Coronary artery (tissue), 2 donors: ENCODE results near the gene PHF23.

ENCODE experiments used
- DNase-seq: peaks from one replicate; pipeline ENCODE4 v3.0.0-alpha.2; 2017; ENCODE audit warnings: low spot score
- H3K27ac ChIP-seq, 2 donors: fragments of 200-600 bp; sonication (generic); one replicate each; pipeline ENCODE4 v1.5.1; 2016 to 2019
- H3K4me3 ChIP-seq: fragments of 200-600 bp; sonication (generic); 2 replicates; pipeline ENCODE4 v1.5.1; 2016; ENCODE audit warnings: mild to moderate bottlenecking, moderate library complexity
- CTCF ChIP-seq: fragments of 200-600 bp; sonication (generic); IDR thresholded peaks from one replicate; pipeline ENCODE4 v1.5.1; 2019; ENCODE audit warnings: antibody characterized with exemption

Gene PHF23

DNA sequence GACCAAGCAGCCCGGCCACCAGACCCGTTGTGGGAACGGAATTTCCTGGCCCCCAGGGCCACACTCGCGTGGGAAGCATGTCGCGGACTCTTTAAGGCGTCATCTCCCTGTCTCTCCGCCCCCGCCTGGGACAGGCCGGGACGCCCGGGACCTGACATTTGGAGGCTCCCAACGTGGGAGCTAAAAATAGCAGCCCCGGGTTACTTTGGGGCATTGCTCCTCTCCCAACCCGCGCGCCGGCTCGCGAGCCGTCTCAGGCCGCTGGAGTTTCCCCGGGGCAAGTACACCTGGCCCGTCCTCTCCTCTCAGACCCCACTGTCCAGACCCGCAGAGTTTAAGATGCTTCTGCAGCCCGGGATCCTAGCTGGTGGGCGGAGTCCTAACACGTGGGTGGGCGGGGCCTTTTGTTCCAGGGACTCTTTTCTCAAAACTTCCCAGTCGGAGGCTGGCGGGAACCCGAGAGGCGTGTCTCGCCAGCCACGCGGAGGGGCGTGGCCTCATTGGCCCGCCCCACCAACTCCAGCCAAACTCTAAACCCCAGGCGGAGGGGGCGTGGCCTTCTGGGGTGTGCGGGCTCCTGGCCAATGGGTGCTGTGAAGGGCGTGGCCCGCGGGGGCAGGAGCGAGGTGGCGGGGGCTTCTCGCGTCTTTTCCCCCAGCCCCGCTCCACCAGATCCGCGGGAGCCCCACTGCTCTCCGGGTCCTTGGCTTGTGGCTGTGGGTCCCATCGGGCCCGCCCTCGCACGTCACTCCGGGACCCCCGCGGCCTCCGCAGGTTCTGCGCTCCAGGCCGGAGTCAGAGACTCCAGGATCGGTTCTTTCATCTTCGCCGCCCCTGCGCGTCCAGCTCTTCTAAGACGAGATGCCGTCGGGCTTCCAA is 42.1 kb upstream of the PHF23 start, which contains the start of gene SLC2A4:
Gene SLC2A4, plus strand, starts transcription at position 645 of the 879 bp plus-strand sequence. Its CDS starts 217 bp downstream, at position 862.
- Histone ChIP-seq H3K4me3 (peak within 1 kb of the TSS; percentile 71), H3K27ac (peak within 1 kb of the TSS; percentile 87 to 90)
- peak; percentile 95 for DNase-seq
- TF ChIP-seq CTCF, result no peak

GRCh38 chr17:7280519-7281073 is 41.3 kb upstream of the PHF23 start:
- H3K27ac ChIP-seq, result peak overlapping the region; percentile 87 to 90
- DNase-seq, result peak; percentile 91
- TF ChIP-seq CTCF, result peak; percentile 94
- H3K4me3 ChIP-seq, result peak overlapping the region; percentile 71

GRCh38 chr17:7279448-7279847 is 40.2 kb upstream of the PHF23 start:
- Histone ChIP-seq H3K4me3 (no peak overlapping the region), H3K27ac (no peak overlapping the region)
- TF ChIP-seq CTCF, result no peak
- no peak for DNase-seq

DNA sequence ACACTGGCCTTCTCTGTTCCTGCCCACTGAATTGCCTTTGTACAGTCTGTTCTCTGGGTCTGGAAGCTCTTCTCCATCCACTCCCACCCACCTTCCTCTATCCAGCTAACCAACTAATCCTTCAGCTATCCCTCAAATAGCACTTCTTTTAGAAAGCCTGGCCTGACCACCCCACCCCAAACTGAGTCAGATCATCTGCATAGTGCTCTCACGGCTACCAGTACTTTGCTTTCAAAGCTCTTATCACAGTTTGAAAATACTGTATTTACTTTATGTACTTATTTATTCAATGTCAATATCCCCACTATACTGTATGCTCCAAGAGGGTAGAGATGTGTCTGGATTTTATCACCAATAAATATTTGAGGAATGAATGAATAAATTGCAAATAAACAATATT is 27.5 kb upstream of the PHF23 start:
- Histone ChIP-seq H3K4me3 (no peak overlapping the region), H3K27ac (no peak overlapping the region)
- TF ChIP-seq CTCF, result no peak
- DNase-seq, result no peak

GRCh38 chr17:7263801-7264078 is 24.5 kb upstream of the PHF23 start:
- no peak for DNase-seq
- Histone ChIP-seq H3K4me3 (peak overlapping the region; percentile 69), H3K27ac (no peak overlapping the region)
- no peak for TF ChIP-seq CTCF

DNA sequence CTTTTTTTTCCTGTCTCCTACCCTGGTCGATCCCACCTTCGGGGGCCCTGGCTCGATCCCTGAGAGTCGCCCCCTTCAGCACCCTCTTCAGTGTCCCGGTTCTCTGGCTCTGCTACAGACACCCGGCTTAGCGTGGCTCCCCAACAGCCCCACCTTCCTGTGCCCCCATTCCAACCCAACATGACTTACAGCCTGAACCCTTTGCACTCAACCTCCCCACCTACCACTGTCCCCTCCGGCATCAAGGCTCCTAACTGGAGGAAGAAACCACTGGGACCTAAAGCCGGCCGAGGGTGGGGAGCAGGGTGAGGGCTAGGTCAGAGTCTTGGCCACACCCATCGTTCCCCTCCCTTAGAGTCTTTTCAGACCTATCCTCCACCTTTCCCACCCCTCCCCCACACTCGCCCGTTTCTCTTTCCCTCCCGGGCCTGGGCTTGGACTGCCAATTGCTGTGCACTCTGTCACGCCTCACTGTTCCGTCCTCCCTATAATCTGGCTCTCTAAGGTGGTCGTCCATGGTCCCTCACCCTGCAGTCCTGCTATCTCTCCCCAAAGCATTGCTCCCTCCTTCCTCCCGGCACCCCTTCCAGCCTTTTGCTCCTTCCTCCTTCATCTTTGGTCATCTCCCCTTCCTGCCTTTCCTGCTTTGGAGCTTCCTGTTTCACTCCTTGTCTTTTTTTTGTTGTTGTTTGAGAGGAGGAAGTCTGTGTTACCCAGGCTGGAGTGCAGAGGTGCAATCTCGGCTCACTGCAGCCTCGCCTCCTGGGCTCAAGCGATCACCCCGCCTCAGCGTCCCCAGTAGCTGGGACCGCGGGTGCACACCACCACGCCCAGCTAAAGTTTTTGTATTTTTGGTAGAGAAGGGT is 23.9 kb upstream of the PHF23 start:
- no peak for DNase-seq
- TF ChIP-seq CTCF, result no peak
- Histone ChIP-seq H3K27ac (peak overlapping the region in 1 of 2 donors; percentile 26), H3K4me3 (peak overlapping the region; percentile 69)
